K562 (cell line): ENCODE measurements around the gene CTPS2. TPM values are rescaled to one million over a fixed set of nuclear protein-coding genes. Genes with fewer than 3 reads are reported as not detected.

Experiments used
- ATAC-seq: fragments of 200-7000 bp; cut with Tn5 transposase; 3 replicates; pipeline ENCODE4 v1.9.1; 2020; ENCODE audit warnings: moderate library complexity
- BruUV-seq: library from RNA; stranded (reverse); fragments of 400-500 nt; replicated peaks from 2 replicates; lab custom pipeline; 2021; lab: Mats Ljungman, UMichigan
- CTCF ChIA-PET: fragments of 300-600 bp; formaldehyde crosslinking; extraction: SDS; loops from one replicate; lab custom pipeline; 2021; ENCODE audit warnings: low intra/inter-chr PET ratio; lab: Yijun Ruan, JAX
- POLR2A ChIA-PET: fragments of 300-600, 350-650 bp; sonication (Branson Sonifier 250); formaldehyde crosslinking; extraction: SDS; loops from one replicate; lab custom pipeline; 2021; ENCODE audit warnings: antibody characterized with exemption, inconsistent platforms; lab: Yijun Ruan, JAX
- DNase-seq, 4 experiments: peaks; one replicate each; pipeline versions ENCODE4 v3.0.0 to v3.0.0-alpha.2; 2011 to 2018; ENCODE audit warnings: low spot score in 3 of 4, mixed read lengths in 3 of 4; ENCODE audit errors: extremely low read depth in 1 of 4
- FAIRE-seq: peaks from 2 replicates; lab custom pipeline; 2011; peaks lifted over from hg19 to GRCh38; lab: Jason Lieb, UNC
- H2AFZ ChIP-seq: 2 replicates; pipeline ENCODE4 v1.6.0; 2011; ENCODE audit warnings: low read depth, low read length, control low read depth, inconsistent platforms
- H3K27ac ChIP-seq: fragments of 200-600 bp; 3 replicates; pipeline ENCODE4 v1.8.0; 2011; ENCODE audit warnings: low read depth, mild to moderate bottlenecking, control low read depth, inconsistent platforms, low read length, moderate library complexity, mixed read lengths; ENCODE audit errors: extremely low read depth
- H3K27me3 ChIP-seq, 2 experiments: fragments of 300-600 bp in 1 of 2; 2 replicates in 1 of 2; 3 replicates in 1 of 2; pipeline versions ENCODE4 v1.6.0 to v1.8.0; 2011; ENCODE audit warnings: inconsistent platforms in 2 of 2, low read length in 2 of 2, mild to moderate bottlenecking in 1 of 2, mixed read lengths in 1 of 2, moderate library complexity in 1 of 2; ENCODE audit not compliant: control insufficient read depth in 2 of 2, insufficient read depth in 2 of 2
- H3K36me3 ChIP-seq: fragments of 300-600 bp; 3 replicates; pipeline ENCODE4 v1.8.0; 2011; ENCODE audit warnings: mild to moderate bottlenecking, low read length, inconsistent platforms; ENCODE audit not compliant: control insufficient read depth, insufficient read depth
- H3K4me1 ChIP-seq, 2 experiments: fragments of 200-600 bp in 1 of 2; replicated peaks in 1 of 2; 2 replicates in 1 of 2; 3 replicates in 1 of 2; pipeline versions ENCODE4 v1.5.1 to v1.8.0; 2011; ENCODE audit warnings: inconsistent platforms in 2 of 2, low read length in 2 of 2, mild to moderate bottlenecking in 1 of 2, mixed read lengths in 1 of 2, moderate library complexity in 1 of 2; ENCODE audit not compliant: control insufficient read depth in 2 of 2, insufficient read depth in 2 of 2
- H3K4me2 ChIP-seq: 2 replicates; pipeline ENCODE4 v1.6.1; 2011; ENCODE audit warnings: low read length, control low read depth, inconsistent platforms, mixed read lengths; ENCODE audit not compliant: insufficient read depth
- H3K4me3 ChIP-seq: fragments of 200-600 bp; sonication (generic), shearing (Covaris generic); 2 replicates; pipeline ENCODE4 v1.5.1; 2016; ENCODE audit warnings: control low read depth, inconsistent platforms
- H3K79me2 ChIP-seq: fragments of 200-600 bp; 3 replicates; pipeline ENCODE4 v1.8.0; 2011; ENCODE audit warnings: low read length, inconsistent platforms; ENCODE audit not compliant: control insufficient read depth, insufficient read depth
- H3K9ac ChIP-seq, 2 experiments: 2 replicates each; pipeline versions ENCODE4 v1.6.0 to v1.6.1; 2011; ENCODE audit warnings: low read depth in 2 of 2, low read length in 2 of 2, control low read depth in 1 of 2, inconsistent platforms in 1 of 2, mild to moderate bottlenecking in 1 of 2, mixed read lengths in 1 of 2; ENCODE audit not compliant: insufficient read depth in 1 of 2
- H3K9me1 ChIP-seq: one replicate; pipeline ENCODE4 v1.6.0; 2011; ENCODE audit warnings: inconsistent platforms, mild to moderate bottlenecking, low read length, moderate library complexity; ENCODE audit not compliant: control insufficient read depth, insufficient read depth
- H3K9me3 ChIP-seq: replicated peaks from 2 replicates; pipeline ENCODE4 v1.5.1; 2011; ENCODE audit warnings: low read depth, low read length, inconsistent platforms; ENCODE audit not compliant: control insufficient read depth, insufficient read depth
- H4K20me1 ChIP-seq: replicated peaks from 2 replicates; pipeline ENCODE4 v1.6.1; 2011; ENCODE audit warnings: low read length, inconsistent platforms, mixed read lengths; ENCODE audit not compliant: control insufficient read depth, insufficient read depth
- AFF1 ChIP-seq, 2 experiments: fragments of 450-650 bp; IDR thresholded peaks; 2 replicates each; pipeline ENCODE4 v1.6.1; 2018; ENCODE audit warnings: mild to moderate bottlenecking in 2 of 2, low read depth in 1 of 2; ENCODE audit not compliant: partially characterized antibody in 2 of 2
- BRF1 ChIP-seq: IDR thresholded peaks from 3 replicates; pipeline ENCODE4 v1.6.1; 2011; ENCODE audit warnings: borderline replicate concordance, mild to moderate bottlenecking; ENCODE audit not compliant: insufficient read length; ENCODE audit errors: extremely low read depth
- ETV6 ChIP-seq, 3 experiments: fragments of 150-350 bp in 1 of 3; sonication (generic) in 1 of 3; formaldehyde crosslinking in 1 of 3; IDR thresholded peaks; 2 replicates each; pipeline versions ENCODE4 v1.6.1 to v1.8.0; 2014 to 2022; ENCODE audit warnings: borderline replicate concordance in 2 of 3, low read depth in 2 of 3, antibody characterized with exemption in 1 of 3, low read length in 1 of 3, mild to moderate bottlenecking in 1 of 3, missing genetic modification reagents in 1 of 3
- FOXA3 ChIP-seq, 2 experiments: fragments of 450-650 bp in 1 of 2; sonication (generic) in 1 of 2; formaldehyde crosslinking; IDR thresholded peaks in 1 of 2; conservative IDR thresholded peaks in 1 of 2; 2 replicates each; pipeline versions ENCODE4 v1.4.0 to v1.8.0; 2020 to 2022; ENCODE audit warnings: mild to moderate bottlenecking in 2 of 2, missing genetic modification reagents in 1 of 2
- HNRNPL ChIP-seq: fragments of 200-400 bp; formaldehyde crosslinking; IDR thresholded peaks from 2 replicates; pipeline ENCODE4 v1.6.1; 2017; ENCODE audit warnings: low read depth, mild to moderate bottlenecking, low read length
- NR2C1 ChIP-seq, 2 experiments: fragments of 450-650 bp; IDR thresholded peaks; 2 replicates each; pipeline ENCODE4 v1.6.1; 2017; ENCODE audit warnings: mild to moderate bottlenecking in 2 of 2, antibody characterized with exemption in 1 of 2, inconsistent platforms in 1 of 2, missing compliant biosample characterization in 1 of 2, missing genetic modification characterization in 1 of 2
- RB1 ChIP-seq: fragments of 450-650 bp; IDR thresholded peaks from 2 replicates; pipeline ENCODE4 v1.6.1; 2017; ENCODE audit warnings: low read depth, mild to moderate bottlenecking
- RUNX1 ChIP-seq: sonication (generic); IDR thresholded peaks from 2 replicates; pipeline ENCODE4 v1.6.1; 2016; ENCODE audit warnings: antibody characterized with exemption, low read depth
- SIRT6 ChIP-seq: IDR thresholded peaks from one replicate; pipeline ENCODE4 v1.6.1; 2012; ENCODE audit warnings: low read depth, mild to moderate bottlenecking, control low read depth, inconsistent platforms, low read length, moderate library complexity
- ZBTB26 ChIP-seq: fragments of 450-650 bp; formaldehyde crosslinking; IDR thresholded peaks from 2 replicates; pipeline ENCODE4 v1.4.0; 2022; ENCODE audit warnings: missing genetic modification characterization
- ZFP30 ChIP-seq: fragments of 250-450 bp; sonication (Bioruptor Pico); IDR thresholded peaks from 2 replicates; pipeline ENCODE4 v1.8.0; 2022; ENCODE audit warnings: moderate library complexity, mild to moderate bottlenecking, inconsistent platforms, borderline replicate concordance
- ZNF224 ChIP-seq: sonication (generic); formaldehyde crosslinking; IDR thresholded peaks from 2 replicates; pipeline ENCODE4 v1.8.0; 2022; ENCODE audit warnings: mild to moderate bottlenecking, missing genetic modification reagents
- ZNF780A ChIP-seq: fragments of 250-450 bp; sonication (Bioruptor Pico); IDR thresholded peaks from 2 replicates; pipeline ENCODE4 v1.5.0; 2021; ENCODE audit warnings: mild to moderate bottlenecking
- ZNF830 ChIP-seq: fragments of 250-450 bp; sonication (Bioruptor Pico); IDR thresholded peaks from 2 replicates; pipeline ENCODE4 v1.5.0; 2021; ENCODE audit warnings: mild to moderate bottlenecking
- WGBS: fragments of 100-300 bp; shearing (Covaris generic); methylation state at CpG from one replicate; pipeline ENCODE4 v1.1.6; 2016; ENCODE audit warnings: low coverage, mixed read lengths; ENCODE audit not compliant: insufficient coverage; ENCODE audit errors: missing lambda C conversion rate; 5-methylcytosine and 5-hydroxymethylcytosine counted together
- in situ Hi-C: fragments of 300-500 bp; cut with MboI; formaldehyde crosslinking; loops from 4 replicates; pipeline ENCODE4 v1.15.0; 2018; ENCODE audit warnings: inconsistent platforms, mixed read lengths
- intact Hi-C: fragments of 100-400 bp; cut with micrococcal nuclease; formaldehyde crosslinking; loops from 2 replicates; pipeline ENCODE4 v1.14.2; 2022
- polyA plus RNA-seq, 8 experiments: library from polyadenylated mRNA; depleted of rRNA in 4 of 8; stranded (reverse) in 5 of 8; unstranded in 3 of 8; fragments of >200 nt; fragmentation: Nextera tagmentation in 2 of 8; fragmentation: Illumina TruSeq in 1 of 8; extraction: Ambion mirVana in 2 of 8; extraction: Trizol in 1 of 8; gene quantifications; 2 replicates each; pipeline versions ENCODE4 v1.2.1 to v1.2.3, GENCODE V29; 2011 to 2014; ENCODE audit warnings: inconsistent platforms in 1 of 8, missing spikeins in 1 of 8
- total RNA-seq, 7 experiments: library from RNA; depleted of rRNA in 6 of 7; stranded (reverse); fragments of >200 nt in 6 of 7; fragmentation: Illumina TruSeq in 2 of 7; extraction: Trizol in 2 of 7; gene quantifications; 2 replicates each; pipeline versions ENCODE4 v1.2.1 to v1.2.3, GENCODE V29; 2011 to 2021; ENCODE audit warnings: low replicate concordance in 1 of 7
- TF ChIP-seq, protein P1 (sequence below): sonication (generic); formaldehyde crosslinking; IDR thresholded peaks from 2 replicates; pipeline ENCODE4 v1.8.0; 2022; ENCODE audit warnings: mild to moderate bottlenecking, low read depth, missing genetic modification reagents

Gene CTPS2
- total and polyA plus RNA-seq, 9 of the 15 experiments (the other 6 are each of a cell fraction or from before 2014, with no cell fraction given): 5.4 to 19.5 (median 14.1) TPM

- H3K36me3 ChIP-seq: peaks cover 38% of the 10 kb centered on the region; the same call in 2 of the 3 replicates
- no peak for TF ChIP-seq ZNF830 (CRISPR knock-in tag)
- no peak for TF ChIP-seq AFF1 (IDR thresholded peaks at IDR 0.05; ENCODE audit: low read depth in 1 of 2, partially characterized antibody in 2 of 2)
- TF ChIP-seq, protein P1, sequence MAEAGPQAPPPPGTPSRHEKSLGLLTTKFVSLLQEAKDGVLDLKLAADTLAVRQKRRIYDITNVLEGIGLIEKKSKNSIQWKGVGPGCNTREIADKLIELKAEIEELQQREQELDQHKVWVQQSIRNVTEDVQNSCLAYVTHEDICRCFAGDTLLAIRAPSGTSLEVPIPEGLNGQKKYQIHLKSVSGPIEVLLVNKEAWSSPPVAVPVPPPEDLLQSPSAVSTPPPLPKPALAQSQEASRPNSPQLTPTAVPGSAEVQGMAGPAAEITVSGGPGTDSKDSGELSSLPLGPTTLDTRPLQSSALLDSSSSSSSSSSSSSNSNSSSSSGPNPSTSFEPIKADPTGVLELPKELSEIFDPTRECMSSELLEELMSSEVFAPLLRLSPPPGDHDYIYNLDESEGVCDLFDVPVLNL (CRISPR knock-in tag): no peak
- TF ChIP-seq BRF1: no peak
- no peak for TF ChIP-seq FOXA3 (CRISPR knock-in tag; conservative IDR thresholded peaks at IDR 0.05 in 1 of 2, IDR thresholded peaks at IDR 0.05 in 1 of 2)
- no peak for TF ChIP-seq HNRNPL
- no peak for TF ChIP-seq ZBTB26 (CRISPR knock-in tag)
- TF ChIP-seq NR2C1 (IDR thresholded peaks at IDR 0.05): no peak
- TF ChIP-seq NR2C1 (tag; IDR thresholded peaks at IDR 0.05): no peak
- TF ChIP-seq ZNF224: no peak
- no peak for TF ChIP-seq ZNF780A
- TF ChIP-seq SIRT6: no peak
- TF ChIP-seq ETV6 (IDR thresholded peaks at IDR 0.05; ENCODE audit: borderline replicate concordance in 1 of 2, low read depth in 2 of 2, low read length in 1 of 2): no peak
- TF ChIP-seq ETV6 (CRISPR knock-in tag; IDR thresholded peaks at IDR 0.05; ENCODE audit: borderline replicate concordance): no peak
- no peak for TF ChIP-seq RUNX1
- no peak for TF ChIP-seq RB1
- TF ChIP-seq ZFP30 (CRISPR knock-in tag): no peak
Measured at GRCh38 chrX:16699389-16699788, 13.1 kb downstream of the CTPS2 start.

More at GRCh38 chrX:16699389-16699788, 13.1 kb downstream of the CTPS2 start:
- Histone ChIP-seq H4K20me1 (no peaks in the 10 kb centered on the region), H3K27ac (no peak overlapping the region), H3K4me2 (no peak overlapping the region), H3K9me1 (no peaks in the 10 kb centered on the region), H3K4me1 (no peaks in the 10 kb centered on the region), H2AFZ (no peak overlapping the region), H3K9ac (no peak overlapping the region), H3K4me3 (no peak overlapping the region), H3K27me3 (no peaks in the 10 kb centered on the region), H3K9me3 (no peaks in the 10 kb centered on the region), H3K79me2 (no peaks in the 10 kb centered on the region)
- ChIA-PET POLR2A (interaction anchor here (1.6 kb wide), 1 partner anchor 13 kb away, joined by 6 read pairs; the partner anchor contains the start of gene CTPS2), CTCF (no interaction called here)
- DNase-seq (no peak), FAIRE-seq (no peak), ATAC-seq (no peak)
- no TSS peak for BruUV-seq
- 83% methylated on average over 5 of the region's 6 CpGs for WGBS
- intact Hi-C loops: loop anchor here (5.0 kb wide), 1 partner anchor 262 kb away; no protein-coding TSS in a partner anchor
- in situ Hi-C loops: loop anchor here (25.0 kb wide), 1 partner anchor 262 kb away; no protein-coding TSS in a partner anchor
